PFSK-1 (cell line): Measurements from ENCODE around the gene TPGS1.

Experiments
- FOXP2 ChIP-seq: optimal IDR thresholded peaks from 2 replicates; pipeline ENCODE3; 2011; ENCODE audit warnings: borderline replicate concordance, control low read depth, inconsistent platforms; ENCODE audit not compliant: insufficient read depth; ENCODE audit errors: extremely low read length, extremely low read depth
- POLR2AphosphoS5 ChIP-seq: IDR thresholded peaks from 2 replicates; pipeline ENCODE4 v1.6.1; 2012; ENCODE audit warnings: low read depth, mild to moderate bottlenecking, control low read depth, low read length, moderate library complexity
- REST ChIP-seq, 2 experiments: IDR thresholded peaks; 2 replicates each; pipeline versions ENCODE4 v1.6.1 to v1.8.0; 2011 to 2012; ENCODE audit warnings: low read depth in 2 of 2, low read length in 2 of 2, control low read depth in 1 of 2, inconsistent platforms in 1 of 2, mild to moderate bottlenecking in 1 of 2, moderate library complexity in 1 of 2; ENCODE audit not compliant: insufficient read depth in 1 of 2
- SIN3A ChIP-seq: IDR thresholded peaks from 2 replicates; pipeline ENCODE4 v1.6.1; 2012; ENCODE audit warnings: mild to moderate bottlenecking, low read length, moderate library complexity, borderline replicate concordance; ENCODE audit not compliant: insufficient read depth
- TAF1 ChIP-seq: IDR thresholded peaks from 2 replicates; pipeline ENCODE4 v1.6.1; 2012; ENCODE audit warnings: low read length, control low read depth, borderline replicate concordance; ENCODE audit not compliant: insufficient read depth

The TPGS1 gene

GRCh38 chr19:541699-542098 lies 34.4 kb downstream of the TPGS1 start:
- TF ChIP-seq REST (IDR thresholded peaks at IDR 0.05; ENCODE audit: insufficient read depth in 1 of 2, low read depth in 2 of 2, low read length in 2 of 2) (no peak), FOXP2 (no peak), POLR2AphosphoS5 (no peak), SIN3A (no peak), TAF1 (no peak)

GRCh38 chr19:542173-542866 lies 35.0 kb downstream of the TPGS1 start:
- TF ChIP-seq POLR2AphosphoS5 (no peak), TAF1 (no peak), FOXP2 (no peak), REST (IDR thresholded peaks at IDR 0.05; ENCODE audit: insufficient read depth in 1 of 2, low read depth in 2 of 2, low read length in 2 of 2) (no peak), SIN3A (no peak)

GRCh38 chr19:543910-544608 lies 36.8 kb downstream of the TPGS1 start, which contains the start of gene GZMM:
Gene GZMM, plus strand, starts transcription at chr19:544053. Its CDS starts 19 bp downstream, at chr19:544072.
- TF ChIP-seq POLR2AphosphoS5 (no peak), FOXP2 (no peak), TAF1 (no peak), REST (IDR thresholded peaks at IDR 0.05; ENCODE audit: insufficient read depth in 1 of 2, low read depth in 2 of 2, low read length in 2 of 2) (no peak), SIN3A (no peak)

GRCh38 chr19:547117-547516 lies 39.8 kb downstream of the TPGS1 start:
- no peak for TF ChIP-seq POLR2AphosphoS5

GRCh38 chr19:547836-548720 lies 40.8 kb downstream of the TPGS1 start:
- TF ChIP-seq POLR2AphosphoS5: no peak
- no peak for TF ChIP-seq TAF1
- no peak for TF ChIP-seq FOXP2
